Stimulated activated naive CD8-positive, alpha-beta T cell treated with anti-CD3 and anti-CD28 coated beads, Interleukin-15, Interleukin-2, amounts not matched to agents 100 ng/mL and 50 ng/mL, for 24 hours (primary cell): ENCODE data around the gene LRP1B.

Source experiments
- H3K27ac Mint-ChIP-seq: one replicate; pipeline ENCODE4 v1.8.0; 2021; ENCODE audit warnings: mild to moderate bottlenecking, mixed read lengths
- H3K27me3 Mint-ChIP-seq: one replicate; pipeline ENCODE4 v1.8.0; 2021; ENCODE audit warnings: mixed read lengths
- H3K36me3 Mint-ChIP-seq: one replicate; pipeline ENCODE4 v1.8.0; 2021; ENCODE audit warnings: low read depth, mixed read lengths
- H3K4me1 Mint-ChIP-seq: one replicate; pipeline ENCODE4 v1.8.0; 2021; ENCODE audit warnings: low read depth, mixed read lengths
- H3K4me3 Mint-ChIP-seq: one replicate; pipeline ENCODE4 v1.8.0; 2021; ENCODE audit warnings: mild to moderate bottlenecking, mixed read lengths
- H3K9me3 Mint-ChIP-seq: one replicate; pipeline ENCODE4 v1.8.0; 2021; ENCODE audit warnings: mixed read lengths

LRP1B gene

GRCh38 chr2:140863713-140864112 is 1267.1 kb downstream of the LRP1B start:
- H3K4me3 Mint-ChIP-seq: no peak overlapping the region
- no peaks in the 10 kb centered on the region for H3K36me3 Mint-ChIP-seq
- no peaks in the 10 kb centered on the region for H3K4me1 Mint-ChIP-seq
- no peaks in the 10 kb centered on the region for H3K27me3 Mint-ChIP-seq
- H3K9me3 Mint-ChIP-seq: peaks cover 11% of the 10 kb centered on the region
- no peak overlapping the region for H3K27ac Mint-ChIP-seq

- H3K36me3 Mint-ChIP-seq: no peaks in the 10 kb centered on the region
- no peaks in the 10 kb centered on the region for H3K27me3 Mint-ChIP-seq
- H3K27ac Mint-ChIP-seq: no peak overlapping the region
- peaks cover 7% of the 10 kb centered on the region for H3K9me3 Mint-ChIP-seq
- no peak overlapping the region for H3K4me3 Mint-ChIP-seq
- H3K4me1 Mint-ChIP-seq: no peaks in the 10 kb centered on the region
Measured at GRCh38 chr2:140862181-140862580, 1268.6 kb downstream of the LRP1B start.

- Mint-ChIP-seq H3K27me3 (no peaks in the 10 kb centered on the region), H3K4me3 (no peak overlapping the region), H3K9me3 (peaks cover 7% of the 10 kb centered on the region), H3K27ac (no peak overlapping the region), H3K36me3 (no peaks in the 10 kb centered on the region), H3K4me1 (no peaks in the 10 kb centered on the region)
Measured at GRCh38 chr2:140861666-140862065, 1269.2 kb downstream of the LRP1B start.

GRCh38 chr2:140855471-140855870 is 1275.3 kb downstream of the LRP1B start:
- no peak overlapping the region for H3K4me3 Mint-ChIP-seq
- H3K36me3 Mint-ChIP-seq: no peaks in the 10 kb centered on the region
- H3K27ac Mint-ChIP-seq: no peak overlapping the region
- no peaks in the 10 kb centered on the region for H3K9me3 Mint-ChIP-seq
- H3K27me3 Mint-ChIP-seq: no peaks in the 10 kb centered on the region
- H3K4me1 Mint-ChIP-seq: no peaks in the 10 kb centered on the region

- no peak overlapping the region for H3K27ac Mint-ChIP-seq
- H3K9me3 Mint-ChIP-seq: no peaks in the 10 kb centered on the region
- no peak overlapping the region for H3K4me3 Mint-ChIP-seq
- H3K27me3 Mint-ChIP-seq: no peaks in the 10 kb centered on the region
- no peaks in the 10 kb centered on the region for H3K36me3 Mint-ChIP-seq
- no peaks in the 10 kb centered on the region for H3K4me1 Mint-ChIP-seq
Measured at GRCh38 chr2:140851258-140851981, 1279.4 kb downstream of the LRP1B start.

GRCh38 chr2:140843186-140843585 is 1287.6 kb downstream of the LRP1B start:
- Mint-ChIP-seq H3K4me1 (no peaks in the 10 kb centered on the region), H3K27me3 (no peaks in the 10 kb centered on the region), H3K4me3 (no peak overlapping the region), H3K9me3 (no peaks in the 10 kb centered on the region), H3K27ac (no peak overlapping the region), H3K36me3 (no peaks in the 10 kb centered on the region)

GRCh38 chr2:140842110-140842509 is 1288.7 kb downstream of the LRP1B start:
- H3K4me3 Mint-ChIP-seq: no peak overlapping the region

GRCh38 chr2:140841141-140841540 is 1289.7 kb downstream of the LRP1B start:
- Mint-ChIP-seq H3K9me3 (no peaks in the 10 kb centered on the region), H3K27me3 (no peaks in the 10 kb centered on the region), H3K4me1 (no peaks in the 10 kb centered on the region), H3K4me3 (no peak overlapping the region), H3K36me3 (no peaks in the 10 kb centered on the region), H3K27ac (no peak overlapping the region)

More at GRCh38 chr2:140842110-140842509, 1288.7 kb downstream of the LRP1B start:
- Mint-ChIP-seq H3K4me1 (no peaks in the 10 kb centered on the region), H3K27me3 (no peaks in the 10 kb centered on the region), H3K9me3 (no peaks in the 10 kb centered on the region), H3K36me3 (no peaks in the 10 kb centered on the region), H3K27ac (no peak overlapping the region)

GRCh38 chr2:140836826-140837225 is 1294.0 kb downstream of the LRP1B start:
- Mint-ChIP-seq H3K27ac (no peak overlapping the region), H3K27me3 (no peaks in the 10 kb centered on the region)

GRCh38 chr2:140835079-140835478 is 1295.7 kb downstream of the LRP1B start:
- peaks cover 5% of the 10 kb centered on the region for H3K9me3 Mint-ChIP-seq
- no peak overlapping the region for H3K4me3 Mint-ChIP-seq
- H3K27ac Mint-ChIP-seq: no peak overlapping the region
- no peaks in the 10 kb centered on the region for H3K4me1 Mint-ChIP-seq
- no peaks in the 10 kb centered on the region for H3K36me3 Mint-ChIP-seq
- H3K27me3 Mint-ChIP-seq: no peaks in the 10 kb centered on the region

More at GRCh38 chr2:140836826-140837225, 1294.0 kb downstream of the LRP1B start:
- no peaks in the 10 kb centered on the region for H3K4me1 Mint-ChIP-seq
- peaks cover 5% of the 10 kb centered on the region for H3K9me3 Mint-ChIP-seq
- no peaks in the 10 kb centered on the region for H3K36me3 Mint-ChIP-seq
- no peak overlapping the region for H3K4me3 Mint-ChIP-seq

- Mint-ChIP-seq H3K4me3 (no peak overlapping the region), H3K9me3 (peaks cover 7% of the 10 kb centered on the region), H3K36me3 (no peaks in the 10 kb centered on the region), H3K27ac (no peak overlapping the region), H3K27me3 (no peaks in the 10 kb centered on the region), H3K4me1 (no peaks in the 10 kb centered on the region)
Measured at GRCh38 chr2:140814141-140814540, 1316.7 kb downstream of the LRP1B start.

GRCh38 chr2:140808820-140809219 is 1322.0 kb downstream of the LRP1B start:
- H3K27ac Mint-ChIP-seq: no peak overlapping the region
- H3K36me3 Mint-ChIP-seq: no peaks in the 10 kb centered on the region
- peaks cover 4% of the 10 kb centered on the region for H3K9me3 Mint-ChIP-seq
- H3K27me3 Mint-ChIP-seq: no peaks in the 10 kb centered on the region
- H3K4me3 Mint-ChIP-seq: no peak overlapping the region
- no peaks in the 10 kb centered on the region for H3K4me1 Mint-ChIP-seq

- H3K27me3 Mint-ChIP-seq: no peaks in the 10 kb centered on the region
- H3K27ac Mint-ChIP-seq: no peak overlapping the region
- peaks cover 4% of the 10 kb centered on the region for H3K9me3 Mint-ChIP-seq
- no peaks in the 10 kb centered on the region for H3K4me1 Mint-ChIP-seq
- no peaks in the 10 kb centered on the region for H3K36me3 Mint-ChIP-seq
- H3K4me3 Mint-ChIP-seq: no peak overlapping the region
Measured at GRCh38 chr2:140808211-140808610, 1322.6 kb downstream of the LRP1B start.

GRCh38 chr2:140804700-140805260 is 1326.0 kb downstream of the LRP1B start:
- H3K36me3 Mint-ChIP-seq: no peaks in the 10 kb centered on the region
- H3K9me3 Mint-ChIP-seq: peaks cover 4% of the 10 kb centered on the region
- H3K4me3 Mint-ChIP-seq: no peak overlapping the region
- H3K27ac Mint-ChIP-seq: no peak overlapping the region
- no peaks in the 10 kb centered on the region for H3K27me3 Mint-ChIP-seq
- no peaks in the 10 kb centered on the region for H3K4me1 Mint-ChIP-seq

GRCh38 chr2:140801311-140801710 is 1329.5 kb downstream of the LRP1B start:
- Mint-ChIP-seq H3K4me1 (no peaks in the 10 kb centered on the region), H3K27ac (no peak overlapping the region), H3K27me3 (no peaks in the 10 kb centered on the region), H3K9me3 (peaks cover 11% of the 10 kb centered on the region), H3K36me3 (no peaks in the 10 kb centered on the region), H3K4me3 (no peak overlapping the region)

- H3K27ac Mint-ChIP-seq: no peak overlapping the region
- no peaks in the 10 kb centered on the region for H3K36me3 Mint-ChIP-seq
- no peak overlapping the region for H3K4me3 Mint-ChIP-seq
- no peaks in the 10 kb centered on the region for H3K27me3 Mint-ChIP-seq
- H3K4me1 Mint-ChIP-seq: no peaks in the 10 kb centered on the region
- H3K9me3 Mint-ChIP-seq: peaks cover 11% of the 10 kb centered on the region
Measured at GRCh38 chr2:140797718-140798117, 1333.1 kb downstream of the LRP1B start.
